WTC11 (cell line): Measurements from ENCODE around the gene STPG3. TPM values are rescaled to one million over a fixed set of nuclear protein-coding genes. Genes with fewer than 3 reads are reported as not detected.
A peak's percentile ranks its signal among the peaks of the same experiment; 100 is the strongest.

Source experiments
- ATAC-seq: fragments of 200-7000 bp; cut with Tn5 transposase; 2 replicates; pipeline ENCODE4 v1.10.0; 2021; ENCODE audit warnings: mild to moderate bottlenecking, moderate library complexity
- CTCF ChIA-PET: fragments of 300-600 bp; sonication (Branson Sonifier 250); formaldehyde crosslinking; loops from one replicate; lab custom pipeline; 2021; ENCODE audit warnings: antibody characterized with exemption; lab: Charles Lee
- POLR2A ChIA-PET: fragments of 350-600 bp; sonication (Branson Sonifier 250); formaldehyde crosslinking; loops from one replicate; lab custom pipeline; 2021; ENCODE audit warnings: antibody characterized with exemption; lab: Charles Lee
- DNase-seq: peaks from one replicate; pipeline ENCODE4 v3.0.0; 2021; ENCODE audit warnings: low spot score
- H3K27ac Mint-ChIP-seq: 2 replicates; pipeline ENCODE4 v1.8.0; 2021; ENCODE audit warnings: mixed read lengths
- H3K27me3 Mint-ChIP-seq: 2 replicates; pipeline ENCODE4 v1.8.0; 2021; ENCODE audit warnings: low read depth, mild to moderate bottlenecking, moderate library complexity, mixed read lengths
- H3K36me3 Mint-ChIP-seq: 2 replicates; pipeline ENCODE4 v1.8.0; 2021; ENCODE audit warnings: mixed read lengths
- H3K4me1 Mint-ChIP-seq: 2 replicates; pipeline ENCODE4 v1.8.0; 2022; ENCODE audit warnings: mixed read lengths
- H3K4me3 Mint-ChIP-seq: 2 replicates; pipeline ENCODE4 v1.8.0; 2021; ENCODE audit warnings: mild to moderate bottlenecking, moderate library complexity, mixed read lengths
- H3K9me3 Mint-ChIP-seq: 2 replicates; pipeline ENCODE4 v1.8.0; 2021; ENCODE audit warnings: mixed read lengths
- KAT7 ChIP-seq: sonication (generic); formaldehyde crosslinking; IDR thresholded peaks from 2 replicates; pipeline ENCODE4 v1.8.1; 2023; ENCODE audit warnings: missing genetic modification reagents, mild to moderate bottlenecking, borderline replicate concordance
- MXD4 ChIP-seq: fragments of 250-450 bp; sonication (Bioruptor Pico); IDR thresholded peaks from 2 replicates; pipeline ENCODE4 v1.8.0; 2021; ENCODE audit warnings: mild to moderate bottlenecking, moderate library complexity, borderline replicate concordance
- NFE2L1 ChIP-seq: sonication (generic); formaldehyde crosslinking; IDR thresholded peaks from 2 replicates; pipeline ENCODE4 v1.8.1; 2023; ENCODE audit warnings: missing genetic modification reagents
- NFYB ChIP-seq: sonication (generic); formaldehyde crosslinking; conservative IDR thresholded peaks from 2 replicates; pipeline ENCODE4 v1.8.0; 2022; ENCODE audit warnings: low read depth, missing genetic modification reagents
- NR2C2 ChIP-seq: sonication (generic); formaldehyde crosslinking; IDR thresholded peaks from 2 replicates; pipeline ENCODE4 v1.8.0; 2022; ENCODE audit warnings: mild to moderate bottlenecking, missing genetic modification reagents
- NR3C1 ChIP-seq: sonication (generic); formaldehyde crosslinking; conservative IDR thresholded peaks from 2 replicates; pipeline ENCODE4 v1.8.1; 2023; ENCODE audit warnings: low read depth, mild to moderate bottlenecking, missing genetic modification reagents
- SOX15 ChIP-seq: fragments of 250-450 bp; sonication (Bioruptor Pico); IDR thresholded peaks from 2 replicates; pipeline ENCODE4 v1.9.0; 2021; ENCODE audit warnings: mild to moderate bottlenecking
- TEAD1 ChIP-seq: sonication (generic); formaldehyde crosslinking; IDR thresholded peaks from 2 replicates; pipeline ENCODE4 v1.8.0; 2022; ENCODE audit warnings: mild to moderate bottlenecking, missing genetic modification reagents
- TP53 ChIP-seq: sonication (generic); formaldehyde crosslinking; IDR thresholded peaks from 2 replicates; pipeline ENCODE4 v1.8.1; 2023; ENCODE audit warnings: mild to moderate bottlenecking, missing genetic modification reagents
- ZNF671 ChIP-seq: fragments of 250-450 bp; sonication (Bioruptor Pico); IDR thresholded peaks from 2 replicates; pipeline ENCODE4 v1.8.0; 2021; ENCODE audit warnings: mild to moderate bottlenecking
- total RNA-seq: library from RNA; stranded (reverse); gene quantifications from 3 replicates; pipeline ENCODE4 v1.2.3, GENCODE V29; 2021
- TF ChIP-seq, protein P1 (sequence below): fragments of 250-450 bp; sonication (Bioruptor Pico); IDR thresholded peaks from 2 replicates; pipeline ENCODE4 v1.9.0; 2021; ENCODE audit warnings: moderate library complexity, mild to moderate bottlenecking, inconsistent platforms, borderline replicate concordance
- TF ChIP-seq, protein P2 (sequence below): fragments of 250-450 bp; sonication (Bioruptor Pico); IDR thresholded peaks from 2 replicates; pipeline ENCODE4 v1.9.0; 2021; ENCODE audit warnings: mild to moderate bottlenecking
- TF ChIP-seq, protein P3 (sequence below): sonication (generic); formaldehyde crosslinking; IDR thresholded peaks from 2 replicates; pipeline ENCODE4 v1.8.0; 2022; ENCODE audit warnings: mild to moderate bottlenecking, missing genetic modification reagents
- TF ChIP-seq, protein P4 (sequence below): sonication (generic); formaldehyde crosslinking; IDR thresholded peaks from 2 replicates; pipeline ENCODE4 v1.8.1; 2023; ENCODE audit warnings: mild to moderate bottlenecking, moderate library complexity, missing genetic modification reagents
- TF ChIP-seq, protein P5 (sequence below): fragments of 250-450 bp; sonication (Bioruptor Pico); IDR thresholded peaks from 2 replicates; pipeline ENCODE4 v2.1.2; 2022; ENCODE audit warnings: mild to moderate bottlenecking, moderate library complexity

The STPG3 gene
- total RNA-seq, 1 experiment from 2014 or later, result 0.26 TPM

DNA sequence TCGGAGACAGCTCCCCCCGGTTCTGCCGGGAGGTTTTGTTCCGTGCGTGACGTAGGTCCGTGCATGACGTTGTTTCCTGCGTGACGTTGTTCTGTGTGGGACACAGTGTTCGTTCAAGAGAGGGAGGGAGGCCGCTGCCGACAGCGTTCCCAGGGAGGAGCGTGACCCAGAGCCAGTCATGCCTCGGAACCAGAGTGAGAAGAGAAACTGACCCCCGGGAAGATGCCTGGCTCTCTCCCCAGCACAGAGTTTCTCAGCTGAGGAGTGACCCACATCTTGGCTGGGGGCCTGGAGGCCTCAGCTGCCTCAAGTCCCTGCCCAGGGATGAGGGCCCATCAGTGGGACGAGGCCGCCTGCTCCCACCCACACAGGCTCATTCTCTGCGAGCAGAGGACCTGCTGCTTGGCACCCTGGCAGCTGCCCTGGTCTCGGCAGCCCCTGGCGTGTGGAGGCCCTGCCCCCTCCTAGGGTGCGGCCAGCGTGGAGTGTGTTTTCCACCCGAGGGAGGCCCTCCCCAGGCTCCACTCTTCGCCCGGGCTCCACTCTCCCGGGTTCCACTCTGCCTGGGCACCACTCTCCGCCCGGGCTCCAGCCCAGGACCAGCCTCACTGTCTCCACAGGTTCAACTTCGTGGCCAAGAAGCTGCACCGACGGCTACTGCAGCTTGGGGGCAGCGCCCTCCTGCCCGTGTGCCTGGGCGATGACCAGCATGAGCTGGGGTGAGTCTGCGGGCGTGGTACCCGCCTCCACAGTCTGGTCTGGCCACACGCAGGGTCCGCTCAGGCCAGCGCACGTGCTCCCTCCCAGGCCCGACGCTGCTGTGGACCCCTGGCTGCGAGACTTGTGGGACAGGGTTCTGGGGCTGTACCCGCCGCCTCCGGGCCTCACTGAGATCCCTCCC, 37.7 kb upstream of the STPG3 start:
- H3K36me3 Mint-ChIP-seq, result peaks cover 10% of the 10 kb centered on the region; the same call in 1 of the 2 replicates
- DNase-seq (no peak), ATAC-seq (no peak)
- peaks cover 4% of the 10 kb centered on the region; the same call in 1 of the 2 replicates for H3K4me1 Mint-ChIP-seq
- no peaks in the 10 kb centered on the region for H3K9me3 Mint-ChIP-seq
- H3K27me3 Mint-ChIP-seq, result no peaks in the 10 kb centered on the region
- no peak overlapping the region for H3K27ac Mint-ChIP-seq
- TF ChIP-seq NFYB, result 0 out of 2 replicates have a peak, but pooled peaks have one; percentile 9
- TF ChIP-seq, protein P1, sequence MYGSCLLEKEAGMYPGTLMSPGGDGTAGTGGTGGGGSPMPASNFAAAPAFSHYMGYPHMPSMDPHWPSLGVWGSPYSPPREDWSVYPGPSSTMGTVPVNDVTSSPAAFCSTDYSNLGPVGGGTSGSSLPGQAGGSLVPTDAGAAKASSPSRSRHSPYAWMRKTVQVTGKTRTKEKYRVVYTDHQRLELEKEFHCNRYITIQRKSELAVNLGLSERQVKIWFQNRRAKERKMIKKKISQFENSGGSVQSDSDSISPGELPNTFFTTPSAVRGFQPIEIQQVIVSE, result no peak
- CTCF ChIA-PET, result interaction anchor here (0.6 to 2.8 kb wide), 12 partner anchors 9 to 64 kb away, joined by 3 to 10 read pairs (median 4); partner anchors contain the start of genes RNF208, RNF224 and TPRN
- POLR2A ChIA-PET, result interaction anchor here (1.7 kb wide), 1 partner anchor 13 kb away, joined by 7 read pairs; the partner anchor contains the start of gene TPRN
- H3K4me3 Mint-ChIP-seq, result no peak overlapping the region

DNA sequence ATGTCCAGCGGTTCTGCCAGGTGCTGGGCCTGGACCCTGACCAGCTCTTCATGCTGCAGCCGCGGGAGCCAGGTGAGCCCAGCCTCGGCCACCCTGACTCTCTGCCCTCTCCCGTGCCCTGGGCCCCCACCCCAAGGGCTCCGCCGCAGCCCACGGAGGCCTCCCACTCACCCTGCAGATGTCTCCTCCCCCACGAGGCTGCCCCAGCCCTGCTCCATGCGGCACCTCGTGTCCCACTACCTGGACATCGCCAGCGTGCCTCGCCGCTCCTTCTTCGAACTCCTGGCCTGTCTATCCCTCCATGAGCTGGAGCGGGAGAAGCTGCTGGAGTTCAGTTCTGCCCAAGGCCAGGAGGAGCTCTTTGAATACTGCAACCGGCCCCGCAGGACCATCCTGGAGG, 36.5 kb upstream of the STPG3 start:
- no peaks in the 10 kb centered on the region for H3K27me3 Mint-ChIP-seq
- 0 out of 2 replicates have a peak, but pooled peaks cover 3% of the 10 kb centered on the region for H3K36me3 Mint-ChIP-seq
- no peak for DNase-seq
- no peak for ATAC-seq
- H3K4me1 Mint-ChIP-seq, result peaks cover 4% of the 10 kb centered on the region; the same call in 1 of the 2 replicates
- H3K27ac Mint-ChIP-seq, result no peak overlapping the region
- ChIA-PET POLR2A (no interaction called here), CTCF (interaction anchor here (1.0 to 2.8 kb wide), 6 partner anchors 13 to 39 kb away, joined by 3 to 10 read pairs (median 4); partner anchors contain the start of genes RNF224 and TPRN)
- H3K9me3 Mint-ChIP-seq, result no peaks in the 10 kb centered on the region
- H3K4me3 Mint-ChIP-seq, result no peak overlapping the region
- TF ChIP-seq SOX15 (CRISPR knock-in tag), result no peak
- no peak for TF ChIP-seq ZNF671 (CRISPR knock-in tag)
- TF ChIP-seq NR3C1 (CRISPR knock-in tag), result no peak
- TF ChIP-seq TEAD1 (CRISPR knock-in tag), result no peak
- no peak for TF ChIP-seq NR2C2 (CRISPR knock-in tag)
- TF ChIP-seq, protein P2, sequence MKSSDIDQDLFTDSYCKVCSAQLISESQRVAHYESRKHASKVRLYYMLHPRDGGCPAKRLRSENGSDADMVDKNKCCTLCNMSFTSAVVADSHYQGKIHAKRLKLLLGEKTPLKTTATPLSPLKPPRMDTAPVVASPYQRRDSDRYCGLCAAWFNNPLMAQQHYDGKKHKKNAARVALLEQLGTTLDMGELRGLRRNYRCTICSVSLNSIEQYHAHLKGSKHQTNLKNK (CRISPR knock-in tag), result no peak
- TF ChIP-seq, protein P3, sequence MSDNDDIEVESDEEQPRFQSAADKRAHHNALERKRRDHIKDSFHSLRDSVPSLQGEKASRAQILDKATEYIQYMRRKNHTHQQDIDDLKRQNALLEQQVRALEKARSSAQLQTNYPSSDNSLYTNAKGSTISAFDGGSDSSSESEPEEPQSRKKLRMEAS (CRISPR knock-in tag), result no peak
- TF ChIP-seq, protein P4, sequence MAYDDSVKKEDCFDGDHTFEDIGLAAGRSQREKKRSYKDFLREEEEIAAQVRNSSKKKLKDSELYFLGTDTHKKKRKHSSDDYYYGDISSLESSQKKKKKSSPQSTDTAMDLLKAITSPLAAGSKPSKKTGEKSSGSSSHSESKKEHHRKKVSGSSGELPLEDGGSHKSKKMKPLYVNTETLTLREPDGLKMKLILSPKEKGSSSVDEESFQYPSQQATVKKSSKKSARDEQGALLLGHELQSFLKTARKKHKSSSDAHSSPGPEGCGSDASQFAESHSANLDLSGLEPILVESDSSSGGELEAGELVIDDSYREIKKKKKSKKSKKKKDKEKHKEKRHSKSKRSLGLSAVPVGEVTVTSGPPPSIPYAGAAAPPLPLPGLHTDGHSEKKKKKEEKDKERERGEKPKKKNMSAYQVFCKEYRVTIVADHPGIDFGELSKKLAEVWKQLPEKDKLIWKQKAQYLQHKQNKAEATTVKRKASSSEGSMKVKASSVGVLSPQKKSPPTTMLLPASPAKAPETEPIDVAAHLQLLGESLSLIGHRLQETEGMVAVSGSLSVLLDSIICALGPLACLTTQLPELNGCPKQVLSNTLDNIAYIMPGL (CRISPR knock-in tag), result no peak
- no peak for TF ChIP-seq TP53
- TF ChIP-seq, protein P5, sequence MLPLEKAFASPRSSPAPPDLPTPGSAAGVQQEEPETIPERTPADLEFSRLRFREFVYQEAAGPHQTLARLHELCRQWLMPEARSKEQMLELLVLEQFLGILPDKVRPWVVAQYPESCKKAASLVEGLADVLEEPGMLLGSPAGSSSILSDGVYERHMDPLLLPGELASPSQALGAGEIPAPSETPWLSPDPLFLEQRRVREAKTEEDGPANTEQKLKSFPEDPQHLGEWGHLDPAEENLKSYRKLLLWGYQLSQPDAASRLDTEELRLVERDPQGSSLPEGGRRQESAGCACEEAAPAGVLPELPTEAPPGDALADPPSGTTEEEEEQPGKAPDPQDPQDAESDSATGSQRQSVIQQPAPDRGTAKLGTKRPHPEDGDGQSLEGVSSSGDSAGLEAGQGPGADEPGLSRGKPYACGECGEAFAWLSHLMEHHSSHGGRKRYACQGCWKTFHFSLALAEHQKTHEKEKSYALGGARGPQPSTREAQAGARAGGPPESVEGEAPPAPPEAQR (CRISPR knock-in tag), result no peak
- TF ChIP-seq MXD4 (CRISPR knock-in tag), result no peak
- TF ChIP-seq, protein P1, result no peak
- TF ChIP-seq KAT7, result no peak
- TF ChIP-seq NFE2L1, result no peak
